GM19468 (cell line): ENCODE results near the gene ATG2A.

Experiments
- ATAC-seq: cut with Tn5 transposase; IDR thresholded peaks from one replicate; pipeline ENCODE4 v1.9.1; 2021; ENCODE audit warnings: mild to moderate bottlenecking, moderate library complexity, moderate number of reproducible peaks; ENCODE audit not compliant: unreplicated experiment; ENCODE audit errors: extremely low read depth

The ATG2A gene

DNA sequence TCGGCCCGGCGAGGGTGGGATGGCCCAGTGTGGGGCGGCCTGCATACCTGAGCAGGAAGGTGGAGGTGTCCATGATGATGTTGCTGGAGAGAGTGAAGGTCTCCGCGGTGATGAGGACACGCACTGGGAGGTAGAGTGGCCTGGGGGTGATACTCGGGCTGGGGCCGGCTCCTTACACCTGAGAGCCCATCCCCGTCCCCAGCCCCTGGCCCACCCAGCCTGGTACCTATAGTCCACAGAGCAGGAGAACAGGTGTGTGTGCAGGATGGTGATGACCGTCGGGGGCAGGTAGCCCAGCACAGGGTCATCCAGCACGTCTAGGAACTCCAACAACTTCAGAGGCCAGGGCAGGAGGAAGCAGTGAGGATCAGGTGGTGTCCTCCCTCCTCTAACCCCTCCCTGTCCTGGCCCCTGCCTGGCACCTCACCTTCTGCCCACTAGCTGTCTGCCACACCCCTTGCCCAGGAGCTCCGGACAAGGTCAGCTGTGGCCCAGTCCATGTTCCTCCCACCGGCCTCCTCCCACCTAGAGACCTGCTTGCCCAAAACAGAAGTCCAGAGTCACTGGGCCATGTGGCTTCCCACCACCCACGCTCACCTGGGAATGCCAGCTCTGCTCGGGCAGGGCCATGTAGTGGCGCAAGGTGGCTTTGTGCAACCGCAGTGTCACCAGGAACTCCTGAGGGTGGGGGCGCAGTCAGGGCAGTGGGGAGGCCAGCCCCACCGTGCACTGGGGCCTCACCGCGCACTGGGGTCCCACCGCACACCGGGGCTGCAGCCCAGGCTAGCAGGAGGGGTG is 11.3 kb downstream of the ATG2A start:
- ATAC-seq: no peak

DNA sequence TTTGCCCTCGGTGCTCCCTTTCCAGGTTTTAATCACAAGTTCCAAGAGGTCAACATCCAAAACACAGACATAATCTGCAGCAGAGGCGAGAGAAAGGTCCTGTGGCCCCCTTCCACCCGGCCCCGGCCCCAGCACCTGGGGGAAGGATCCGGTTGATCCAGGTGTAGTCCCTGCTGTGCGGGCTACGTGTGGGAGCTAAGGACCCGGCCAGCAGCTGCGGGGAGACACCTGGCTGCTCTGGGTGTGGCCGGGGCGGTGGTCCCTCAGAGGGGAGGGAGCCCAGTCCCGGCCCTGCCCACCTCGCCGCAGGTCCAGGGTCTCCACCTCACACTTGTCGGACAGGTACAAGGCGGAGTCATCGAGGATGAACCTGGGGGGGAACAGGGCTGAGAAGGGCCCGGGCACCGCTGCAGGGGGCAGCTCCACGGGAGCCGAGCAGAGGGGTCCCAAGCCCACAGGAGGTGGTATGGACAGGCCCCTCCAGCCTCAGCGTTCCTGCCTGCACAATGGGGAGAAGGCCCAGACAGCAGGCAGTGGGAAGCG is 13.6 kb downstream of the ATG2A start:
- ATAC-seq: no peak

DNA sequence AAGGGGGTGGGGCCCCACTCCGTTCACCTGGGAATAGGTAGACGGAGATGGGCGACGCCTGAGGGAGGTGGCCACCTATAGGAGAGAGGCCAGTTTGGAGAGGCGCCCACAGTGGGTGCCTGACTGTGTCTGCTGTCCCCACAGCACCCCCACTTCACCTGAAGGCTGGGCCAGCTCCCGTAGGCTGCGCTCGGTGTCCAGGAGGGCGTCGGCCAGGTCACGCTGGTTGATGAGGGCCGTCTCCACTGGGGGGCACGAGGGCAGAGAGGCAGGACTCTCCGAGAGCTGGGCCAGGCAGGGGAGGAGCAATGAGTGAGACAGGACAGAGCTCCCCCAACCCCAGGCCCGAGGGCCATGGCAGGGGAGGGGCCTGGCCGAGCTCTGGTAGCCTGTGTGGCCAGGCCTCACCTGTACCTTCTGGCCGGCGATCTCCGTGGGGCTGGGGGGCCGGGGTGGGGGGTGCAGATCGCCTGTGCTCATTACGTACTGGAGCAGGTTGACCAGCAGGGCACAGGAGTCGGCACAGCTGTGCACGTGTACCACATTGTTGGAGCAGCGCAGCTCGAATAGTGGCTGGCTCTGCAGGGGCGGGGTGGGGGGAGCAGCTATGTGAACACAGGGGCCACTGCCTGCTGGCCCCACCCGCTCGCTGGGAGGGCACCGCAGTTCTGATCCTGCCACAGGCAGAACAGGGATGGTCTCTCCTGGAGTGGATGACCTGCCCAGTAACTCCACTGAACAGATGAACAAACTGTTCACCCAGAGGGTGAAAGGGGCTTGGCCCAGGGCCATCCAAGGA is 14.7 kb downstream of the ATG2A start:
- ATAC-seq: no peak

DNA sequence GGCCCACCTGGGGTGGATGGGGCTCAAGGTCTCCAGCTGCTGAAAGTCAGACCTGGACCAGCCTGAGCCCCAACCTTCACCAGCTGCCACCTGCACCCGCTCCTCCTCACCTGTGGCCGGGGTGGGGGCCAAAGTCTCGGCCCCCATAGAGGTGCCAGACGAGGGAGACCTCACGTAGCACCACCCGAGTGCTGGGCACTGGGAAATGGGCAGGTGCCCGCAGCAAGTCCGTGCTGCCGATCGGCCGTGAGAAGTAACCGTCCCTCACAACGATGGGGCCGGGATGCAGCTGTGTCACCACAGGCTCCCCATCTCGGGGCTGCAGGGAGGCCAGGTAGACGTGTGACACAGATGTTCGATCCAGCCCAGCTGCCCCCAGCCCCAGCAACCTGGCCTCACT is 16.2 kb downstream of the ATG2A start:
- ATAC-seq: no peak

DNA sequence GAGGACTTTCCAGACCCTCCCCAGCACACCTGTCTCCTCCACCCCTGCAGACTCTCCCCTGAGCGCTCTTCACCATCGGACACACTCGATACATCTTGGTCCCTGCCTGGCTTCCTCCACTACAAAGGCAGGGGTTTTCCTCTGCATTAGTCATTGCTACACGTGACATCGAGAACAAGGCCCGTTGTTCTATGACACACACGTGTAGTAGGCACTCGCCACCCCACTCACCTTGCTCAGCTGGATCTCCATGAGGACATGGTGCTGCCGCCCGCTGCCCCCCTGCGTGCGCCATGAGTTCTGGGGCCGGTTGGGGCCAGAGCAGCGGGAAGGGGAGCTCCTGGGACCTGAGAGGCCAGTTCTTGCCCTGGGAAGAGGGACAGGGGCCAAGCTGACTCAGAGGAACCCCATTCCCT is 16.7 kb downstream of the ATG2A start:
- ATAC-seq: no peak

DNA sequence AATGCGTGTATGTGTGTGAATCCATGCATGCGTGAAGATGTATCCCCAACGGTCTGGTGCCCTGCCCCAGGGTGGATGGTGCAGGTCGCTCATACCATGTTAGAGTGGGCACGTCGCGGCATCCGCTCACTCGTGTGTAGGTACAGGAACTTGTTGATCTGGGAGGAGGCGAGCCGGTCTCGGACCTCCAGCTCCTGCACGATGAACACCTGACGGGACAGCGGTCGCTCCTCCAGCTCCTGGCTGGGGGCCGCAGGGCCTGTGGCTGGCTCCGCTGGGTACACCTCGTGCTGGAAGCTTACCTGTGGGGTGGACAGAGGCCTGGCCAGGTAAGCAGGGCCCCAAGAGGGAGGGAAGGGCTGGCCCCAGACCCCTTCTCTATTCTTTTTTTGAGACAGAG is 18.5 kb downstream of the ATG2A start:
- no peak for ATAC-seq

DNA sequence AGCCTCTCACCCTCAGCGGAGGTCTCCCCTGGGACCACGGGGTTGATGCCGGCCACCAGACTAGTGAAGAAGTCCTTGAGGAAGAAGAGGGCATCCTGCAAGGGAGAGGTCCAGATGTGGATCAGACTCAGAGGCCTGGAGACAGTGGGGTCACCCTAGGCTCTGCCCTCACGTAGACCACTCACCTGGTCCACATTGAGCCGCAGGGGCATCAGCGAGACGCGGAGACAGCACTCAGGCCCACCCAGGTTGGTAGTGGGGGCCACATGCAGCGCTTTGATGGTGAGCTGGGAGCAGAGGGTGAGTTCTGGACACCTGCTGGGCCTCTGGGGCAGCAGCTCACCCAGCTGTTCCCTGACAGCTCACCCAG is 18.9 kb downstream of the ATG2A start:
- no peak for ATAC-seq

DNA sequence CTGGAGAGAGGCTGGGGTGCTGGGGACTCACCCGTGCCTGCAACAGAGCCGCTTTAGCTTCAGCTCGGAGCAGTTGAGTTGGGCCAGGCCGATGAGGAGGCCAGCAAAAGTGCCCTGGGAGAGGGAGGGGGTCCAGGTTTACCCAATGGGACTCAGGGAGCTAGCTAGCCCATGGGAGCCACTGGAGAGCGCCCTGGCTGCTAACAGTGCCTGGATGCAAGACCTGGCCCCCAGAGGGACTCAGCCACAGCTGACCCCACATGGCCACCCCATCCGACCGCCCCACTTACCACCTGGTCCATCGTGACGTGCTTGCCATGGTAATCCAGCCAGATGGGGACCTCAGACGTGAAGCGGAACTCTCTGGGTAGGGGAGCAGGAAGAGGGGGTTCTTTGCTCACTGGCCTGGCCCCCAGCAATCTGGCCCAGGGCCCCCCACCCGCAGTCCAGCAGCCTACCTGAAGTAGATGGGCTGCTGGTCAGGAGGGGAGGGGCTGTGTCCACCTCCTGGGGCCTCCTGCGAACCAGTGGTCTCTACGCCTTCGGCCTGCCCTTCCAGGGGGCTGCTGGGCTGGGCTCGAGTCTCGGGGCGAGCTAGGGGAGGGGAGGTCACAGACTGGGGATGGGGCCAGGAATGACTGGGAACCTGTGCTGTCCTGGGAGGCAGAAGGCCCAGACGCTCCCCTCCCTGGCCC is 19.5 kb downstream of the ATG2A start:
- no peak for ATAC-seq

DNA sequence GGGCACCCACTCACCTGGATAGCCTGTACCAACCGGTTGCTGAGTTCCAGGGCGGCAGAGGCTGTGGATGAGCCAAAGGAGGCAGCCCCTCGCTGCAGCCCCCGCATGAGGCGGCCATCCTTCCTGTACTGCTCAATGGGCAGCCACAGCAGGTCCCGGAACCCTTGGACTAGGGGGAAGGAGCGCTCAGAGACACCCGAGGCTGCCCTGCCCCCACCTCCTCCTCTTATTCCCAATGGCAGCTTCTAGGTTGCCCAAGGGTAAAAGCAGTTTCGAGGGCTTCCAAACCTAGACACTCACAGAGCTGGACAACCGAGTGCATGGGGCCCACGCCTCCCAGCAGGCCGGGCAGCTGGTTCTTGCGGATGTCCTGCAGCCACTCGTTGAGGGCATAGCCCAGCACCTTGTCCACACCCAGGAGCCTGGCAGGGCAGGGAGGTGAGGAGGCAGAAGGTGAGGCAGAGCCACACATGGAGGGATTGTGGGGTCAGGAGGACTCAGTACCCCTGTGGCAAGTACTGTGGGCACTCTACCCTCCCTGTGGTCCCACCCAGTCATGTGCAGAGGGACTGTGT is 20.5 kb downstream of the ATG2A start:
- ATAC-seq: no peak

DNA sequence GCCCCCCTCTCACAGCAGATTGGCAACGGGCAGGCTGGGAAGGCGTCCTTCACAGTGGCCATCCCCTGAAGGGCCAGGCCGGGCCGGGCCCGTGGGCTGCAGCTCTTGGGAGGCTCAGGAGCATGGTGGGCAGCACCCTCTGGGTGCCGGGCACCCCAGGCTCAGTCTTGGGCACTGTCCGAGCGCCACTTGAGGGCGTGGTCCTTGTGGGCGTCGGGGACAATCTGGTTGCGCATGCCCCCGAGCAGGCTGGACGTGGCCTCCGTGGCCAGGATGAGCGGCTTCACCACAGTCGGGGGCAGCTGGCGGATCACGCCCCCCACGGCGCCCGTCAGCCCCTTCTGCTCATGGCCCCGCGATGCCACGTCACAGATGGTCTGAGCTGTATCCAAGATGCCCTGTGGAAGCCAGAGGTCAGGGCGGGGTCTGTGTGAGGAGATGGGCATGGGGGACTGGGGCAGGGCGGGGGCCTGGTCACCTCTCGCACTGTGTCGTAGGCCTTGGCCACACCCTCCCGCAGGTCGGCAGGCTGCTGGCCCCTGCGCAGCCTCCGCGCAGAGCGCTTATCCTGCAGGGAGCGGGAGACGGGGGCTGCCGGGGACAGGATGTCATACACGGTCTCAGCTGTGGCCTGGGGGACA is 22.1 kb downstream of the ATG2A start:
- ATAC-seq: no peak

DNA sequence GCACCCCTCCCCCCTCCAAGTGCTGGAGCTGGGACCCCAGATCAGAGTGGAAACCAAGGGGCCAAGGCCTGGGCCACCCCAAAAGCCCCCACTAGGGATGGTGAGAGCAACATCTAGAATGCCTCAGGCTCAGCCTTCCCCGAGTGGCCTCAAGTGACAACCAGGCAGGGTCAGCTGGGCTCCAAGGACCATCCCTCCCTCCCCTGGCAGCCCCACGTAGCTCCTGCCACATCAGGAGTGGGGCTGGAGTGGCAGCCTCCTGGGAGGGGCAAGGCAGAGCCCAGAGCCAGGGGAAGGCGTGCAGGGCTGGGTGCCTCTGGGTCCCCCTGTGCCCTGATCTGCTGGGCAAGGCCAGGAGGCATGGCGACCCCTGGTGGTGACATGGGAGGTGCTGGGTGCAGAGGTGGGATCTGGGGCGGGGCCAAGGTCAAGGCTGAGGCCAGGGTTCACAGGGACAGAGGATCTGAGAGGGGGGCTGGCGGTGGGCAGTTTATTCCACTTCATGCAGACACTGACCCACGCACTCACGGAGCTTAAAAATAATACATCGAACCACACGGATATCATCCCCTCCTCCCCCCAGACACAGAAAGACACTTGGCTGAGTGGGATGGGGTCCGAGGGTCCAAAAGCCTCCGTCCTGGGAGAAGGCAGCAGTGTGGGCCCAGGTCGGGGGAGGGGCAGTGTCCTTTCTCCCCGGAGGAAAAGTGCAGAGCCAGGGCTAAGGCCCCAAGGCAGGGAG is 22.8 kb downstream of the ATG2A start:
- peak; percentile 39 for ATAC-seq

DNA sequence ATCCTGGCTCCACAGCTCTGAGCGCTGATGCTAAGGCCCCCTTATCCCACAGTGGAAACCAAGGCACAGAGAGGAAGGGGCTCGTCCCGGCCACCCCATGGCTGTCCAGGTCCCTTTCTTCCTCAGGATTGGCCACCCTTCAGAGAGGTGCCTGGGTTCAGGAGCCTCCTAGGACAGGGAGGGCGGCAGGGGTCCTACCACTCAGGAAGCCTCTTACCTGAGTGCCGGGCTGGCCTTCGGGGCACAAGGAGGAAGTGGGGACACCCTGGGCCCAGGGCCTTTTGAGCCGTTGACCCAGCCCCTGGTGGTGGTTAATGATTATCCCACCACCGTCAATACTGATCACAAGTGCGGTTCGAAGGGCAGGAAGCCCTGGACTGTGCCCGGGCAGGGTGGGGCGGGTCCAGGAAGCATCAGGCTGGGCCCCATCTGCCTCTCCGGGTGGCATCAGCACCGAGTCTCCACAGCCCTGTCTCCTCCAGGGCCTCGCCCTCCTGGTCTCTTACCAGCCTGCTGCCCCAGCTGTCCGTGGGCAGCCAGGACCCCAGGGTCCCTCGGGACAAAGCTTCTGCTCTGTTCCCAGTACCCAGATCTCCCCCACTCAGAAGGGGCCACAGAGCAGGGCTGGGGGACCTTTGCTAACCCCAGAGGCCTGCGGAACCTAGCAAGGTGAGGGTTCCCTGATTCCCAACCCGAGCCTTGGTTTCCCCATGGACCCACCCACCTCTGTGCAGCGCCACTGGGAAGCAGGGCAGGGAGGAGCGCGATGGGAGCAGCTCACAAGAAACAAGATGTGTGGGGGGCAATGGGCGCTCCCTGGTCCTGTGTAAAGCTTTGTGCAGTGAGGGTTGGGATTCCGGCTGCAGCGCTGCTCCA is 23.6 kb downstream of the ATG2A start:
- no peak for ATAC-seq

DNA sequence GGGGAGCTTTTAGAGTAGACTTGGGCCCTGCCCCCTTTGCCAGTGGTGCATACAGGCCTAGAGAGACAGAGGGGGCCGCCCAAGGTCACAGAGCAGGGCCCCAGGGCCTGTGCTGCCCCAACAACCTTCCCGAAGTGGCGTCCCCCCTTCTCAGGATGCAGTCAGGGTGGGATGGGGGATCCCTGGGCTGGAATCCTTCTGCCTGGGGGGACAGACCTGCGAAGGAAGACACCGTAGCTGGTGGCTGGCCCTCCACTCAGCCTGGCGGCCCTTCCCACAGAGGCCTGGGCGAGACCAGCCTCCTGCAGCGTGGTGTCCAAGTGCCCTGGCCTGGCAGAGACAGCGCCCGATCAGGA is 24.2 kb downstream of the ATG2A start:
- no peak for ATAC-seq

DNA sequence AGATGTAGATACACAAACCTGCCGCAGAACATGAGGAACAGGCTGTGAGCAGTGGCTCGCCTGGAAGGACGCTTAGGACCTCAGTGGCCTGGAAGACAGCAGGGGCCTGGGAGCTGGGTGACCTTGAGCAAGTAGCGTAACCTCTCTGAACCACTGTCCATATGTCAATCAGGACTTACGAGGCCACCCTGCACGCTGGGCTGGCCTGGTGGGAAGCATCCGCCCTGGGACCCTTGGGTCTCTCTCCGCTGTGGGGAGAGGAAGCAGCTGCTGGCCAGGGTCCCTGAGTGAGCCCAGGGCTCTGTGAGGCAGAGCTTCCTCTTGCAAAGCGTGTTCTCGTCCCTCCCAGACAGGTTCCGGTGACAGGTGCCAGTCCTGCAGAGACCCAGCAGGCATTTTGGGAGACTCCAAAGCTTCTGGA is 24.6 kb downstream of the ATG2A start:
- ATAC-seq: no peak

DNA sequence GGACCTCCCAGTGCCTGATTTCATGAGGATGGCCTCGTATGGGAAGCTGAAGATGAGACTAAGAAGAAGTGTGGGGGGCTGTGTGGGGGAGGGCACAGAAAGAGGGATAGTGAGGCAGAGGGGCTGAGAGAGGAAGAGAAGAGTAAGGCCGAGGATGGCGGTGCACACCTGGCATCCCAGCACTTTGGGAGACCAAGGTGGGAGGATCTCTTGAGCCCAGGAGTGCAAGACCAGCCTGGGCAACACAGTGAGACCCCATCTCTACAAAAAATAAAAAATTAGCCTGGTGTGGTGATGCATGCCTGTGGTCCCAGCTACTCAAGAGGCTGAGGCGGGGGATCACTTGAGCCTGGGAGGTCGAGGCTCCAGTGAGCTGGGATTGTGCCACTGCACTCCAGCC is 25.1 kb downstream of the ATG2A start:
- no peak for ATAC-seq

DNA sequence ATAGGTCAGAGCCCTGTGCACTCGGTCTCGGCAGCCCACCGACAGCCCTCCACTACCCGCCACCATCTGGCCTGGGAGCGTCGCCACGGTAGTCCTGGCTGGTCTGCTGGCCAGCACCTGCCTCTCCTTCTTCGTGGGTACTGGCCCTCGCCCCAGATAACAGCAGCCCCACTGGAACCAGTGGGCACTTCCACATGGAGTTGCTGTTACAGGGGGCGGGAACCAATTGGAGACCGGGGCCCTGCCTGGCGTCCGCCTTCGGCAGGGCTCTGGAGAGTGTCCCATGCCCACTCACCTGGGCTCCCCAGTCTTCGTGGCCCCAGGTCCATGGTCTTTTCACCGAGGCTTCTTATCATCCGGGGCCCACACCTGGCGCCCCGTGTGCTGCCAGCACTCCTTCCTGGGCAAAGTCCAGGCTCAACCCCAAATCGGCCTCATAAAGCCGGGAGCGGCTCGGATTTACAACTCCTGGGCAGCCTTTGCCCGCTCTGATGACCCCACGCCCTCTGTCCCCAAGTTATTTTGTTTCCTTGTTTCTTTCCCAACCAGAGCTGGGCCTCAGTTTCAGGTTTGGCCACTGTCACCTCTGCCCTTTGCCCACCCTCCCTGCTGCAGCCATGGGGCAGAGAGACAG is 25.7 kb downstream of the ATG2A start:
- ATAC-seq: no peak

DNA sequence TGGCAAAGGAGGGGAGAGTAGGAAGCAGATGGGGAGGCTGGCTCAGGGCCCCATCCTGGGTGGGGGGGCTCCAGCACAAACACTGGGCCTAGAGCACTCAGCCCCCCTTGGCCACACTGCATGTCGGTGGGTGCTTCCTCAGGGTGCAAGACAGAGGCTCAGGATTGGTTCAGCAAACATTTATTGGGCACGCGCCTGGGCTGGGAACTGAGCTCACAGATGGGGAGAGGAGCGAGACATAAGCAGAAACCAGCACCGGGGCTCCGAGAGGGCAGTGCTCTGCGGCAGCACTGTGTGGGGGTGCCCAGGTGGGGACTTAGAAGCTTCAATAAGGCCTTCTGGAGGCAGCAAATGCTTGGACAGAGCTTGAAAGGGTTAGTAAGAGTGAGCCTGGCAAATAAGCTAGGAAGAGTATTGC is 26.5 kb downstream of the ATG2A start:
- no peak for ATAC-seq
